HepG2 (cell line): ENCODE measurements around the gene GLDN. TPM values are rescaled to one million over a fixed set of nuclear protein-coding genes. Genes with fewer than 3 reads are reported as not detected.

Experiments used
- ATAC-seq: fragments of 200-7000 bp; cut with Tn5 transposase; 3 replicates; pipeline ENCODE4 v1.9.1; 2020; ENCODE audit warnings: mild to moderate bottlenecking, moderate library complexity
- BruUV-seq: library from RNA; stranded (reverse); fragments of 400-500 nt; replicated peaks from 2 replicates; lab custom pipeline; 2021; lab: Mats Ljungman, UMichigan
- CTCF ChIA-PET: fragments of 300-600 bp; formaldehyde crosslinking; extraction: SDS; loops from one replicate; lab custom pipeline; 2021; ENCODE audit warnings: low total read pairs, inconsistent platforms, low intra/inter-chr PET ratio; lab: Yijun Ruan, JAX
- POLR2A ChIA-PET: fragments of 350-600 bp; sonication (Branson Sonifier 250); formaldehyde crosslinking; loops from one replicate; lab custom pipeline; 2020; ENCODE audit warnings: antibody characterized with exemption, inconsistent platforms; lab: Yijun Ruan, JAX
- DNase-seq: peaks from one replicate; pipeline ENCODE4 v3.0.0-alpha.2; 2015; ENCODE audit warnings: low spot score
- FAIRE-seq: peaks from 3 replicates; lab custom pipeline; 2011; peaks lifted over from hg19 to GRCh38; lab: Jason Lieb, UNC
- H2AFZ ChIP-seq: one replicate; pipeline ENCODE4 v1.6.1; 2011; ENCODE audit warnings: low read length, inconsistent platforms
- H3K27ac ChIP-seq: fragments of 300-600 bp; 3 replicates; pipeline ENCODE4 v1.8.0; 2011; ENCODE audit warnings: mixed run types, mild to moderate bottlenecking, mixed read lengths, low read length, inconsistent platforms; ENCODE audit not compliant: insufficient read depth; ENCODE audit errors: extremely low read length
- H3K27me3 ChIP-seq, 2 experiments: fragments of 200-600 bp in 1 of 2; 2 replicates in 1 of 2; 3 replicates in 1 of 2; pipeline versions ENCODE4 v1.6.0 to v1.8.0; 2011; ENCODE audit warnings: low read length in 2 of 2, mild to moderate bottlenecking in 2 of 2, moderate library complexity in 2 of 2, inconsistent platforms in 1 of 2; ENCODE audit not compliant: insufficient read depth in 2 of 2, control insufficient read depth in 1 of 2
- H3K36me3 ChIP-seq, 2 experiments: fragments of 200-600 bp in 1 of 2; replicated peaks in 1 of 2; 2 replicates in 1 of 2; 3 replicates in 1 of 2; pipeline versions ENCODE4 v1.5.1 to v1.8.0; 2011; ENCODE audit warnings: low read length in 2 of 2, inconsistent platforms in 1 of 2; ENCODE audit not compliant: insufficient read depth in 2 of 2, control insufficient read depth in 1 of 2
- H3K4me1 ChIP-seq: 2 replicates; pipeline ENCODE4 v1.5.1; 2012; ENCODE audit warnings: low read length, inconsistent platforms; ENCODE audit not compliant: insufficient read depth
- H3K4me2 ChIP-seq: 2 replicates; pipeline ENCODE4 v1.6.0; 2011; ENCODE audit warnings: low read depth, low read length, inconsistent platforms
- H3K4me3 ChIP-seq, 3 experiments: fragments of 200-600 bp in 1 of 3; sonication (generic), shearing (Covaris generic) in 1 of 3; replicated peaks in 1 of 3; 2 replicates each; pipeline ENCODE4 v1.5.1; 2011 to 2016; ENCODE audit warnings: low read length in 3 of 3, inconsistent platforms in 2 of 3, low read depth in 2 of 3, mild to moderate bottlenecking in 2 of 3, control low read depth in 1 of 3, mixed read lengths in 1 of 3; ENCODE audit not compliant: insufficient read depth in 1 of 3
- H3K79me2 ChIP-seq: one replicate; pipeline ENCODE4 v1.6.1; 2011; ENCODE audit warnings: low read length, inconsistent platforms; ENCODE audit not compliant: insufficient read depth
- H3K9ac ChIP-seq: 2 replicates; pipeline ENCODE4 v1.6.0; 2011; ENCODE audit warnings: mild to moderate bottlenecking, low read depth, low read length, inconsistent platforms; ENCODE audit not compliant: insufficient read depth
- H3K9me3 ChIP-seq: 2 replicates; pipeline ENCODE4 v1.5.1; 2012; ENCODE audit warnings: mild to moderate bottlenecking, low read length
- H4K20me1 ChIP-seq: 2 replicates; pipeline ENCODE4 v1.6.0; 2011; ENCODE audit warnings: inconsistent platforms, mild to moderate bottlenecking, low read length, moderate library complexity; ENCODE audit not compliant: insufficient read depth
- HBP1 ChIP-seq: IDR thresholded peaks from 2 replicates; pipeline ENCODE4 v1.6.1; 2016; ENCODE audit warnings: low read depth, control low read depth
- KDM1A ChIP-seq: IDR thresholded peaks from 2 replicates; pipeline ENCODE4 v1.6.1; 2016; ENCODE audit warnings: missing compliant biosample characterization
- SRY ChIP-seq: sonication (generic); formaldehyde crosslinking; IDR thresholded peaks from 2 replicates; pipeline ENCODE4 v1.8.0; 2022; ENCODE audit warnings: mild to moderate bottlenecking, missing genetic modification reagents
- TSC22D2 ChIP-seq: sonication (generic); formaldehyde crosslinking; IDR thresholded peaks from 2 replicates; pipeline ENCODE4 v1.5.1; 2020; ENCODE audit warnings: missing genetic modification reagents, mild to moderate bottlenecking, borderline replicate concordance
- ZKSCAN1 ChIP-seq: fragments of 150-350 bp; IDR thresholded peaks from 2 replicates; pipeline ENCODE4 v1.6.1; 2014; ENCODE audit warnings: low read length
- ZNF660 ChIP-seq: sonication (generic); formaldehyde crosslinking; IDR thresholded peaks from 2 replicates; pipeline ENCODE4 v1.5.1; 2020; ENCODE audit warnings: mild to moderate bottlenecking, low read depth, missing genetic modification reagents, borderline replicate concordance
- ZNF816 ChIP-seq: sonication (generic); formaldehyde crosslinking; IDR thresholded peaks from 2 replicates; pipeline ENCODE4 v1.8.0; 2022; ENCODE audit warnings: missing genetic modification reagents, mild to moderate bottlenecking, borderline replicate concordance
- ZNF883 ChIP-seq: sonication (generic); formaldehyde crosslinking; IDR thresholded peaks from 2 replicates; pipeline ENCODE4 v1.5.1; 2020; ENCODE audit warnings: mild to moderate bottlenecking, missing genetic modification reagents; ENCODE audit errors: not compliant biosample characterization
- ZSCAN12 ChIP-seq: sonication (generic); formaldehyde crosslinking; IDR thresholded peaks from 2 replicates; pipeline ENCODE4 v1.9.0; 2021; ENCODE audit warnings: mild to moderate bottlenecking, missing genetic modification reagents
- WGBS: methylation state at CpG from one replicate; pipeline ENCODE4 v1.1.6; 2017; ENCODE audit warnings: low lambda C conversion rate; 5-methylcytosine and 5-hydroxymethylcytosine counted together
- in situ Hi-C: cut with HindIII; loops from 2 replicates; pipeline ENCODE4 v1.10.0; 2017; ENCODE audit warnings: low pct_unique_long_range_greater_than_20kb; ENCODE audit not compliant: extremely low pct_ligation_motif_present
- intact Hi-C: fragments of 100-400 bp; cut with micrococcal nuclease; formaldehyde crosslinking; loops from one replicate; pipeline ENCODE4 v1.10.0; 2022; ENCODE audit not compliant: unreplicated experiment
- polyA plus RNA-seq, 8 experiments: library from polyadenylated mRNA; depleted of rRNA in 3 of 8; stranded (reverse) in 7 of 8; unstranded in 1 of 8; fragments of >200 nt; fragmentation: Illumina TruSeq in 4 of 8; extraction: Trizol in 4 of 8; gene quantifications; 2 replicates each; pipeline versions ENCODE4 v1.2.1 to v1.2.3, GENCODE V29; 2011 to 2016; ENCODE audit warnings: low read depth in 4 of 8, missing spikeins in 1 of 8, mixed read lengths in 1 of 8; ENCODE audit not compliant: insufficient read depth in 1 of 8
- total RNA-seq, 5 experiments: library from RNA; depleted of rRNA; stranded (reverse); fragments of >200 nt; fragmentation: Illumina TruSeq; extraction: Trizol; gene quantifications; 2 replicates each; pipeline ENCODE4 v1.2.3, GENCODE V29; 2016; ENCODE audit warnings: low read depth in 1 of 5
- TF ChIP-seq, protein P1 (sequence below): sonication (generic); formaldehyde crosslinking; IDR thresholded peaks from 2 replicates; pipeline ENCODE4 v1.8.0; 2022; ENCODE audit warnings: mild to moderate bottlenecking, missing genetic modification reagents, borderline replicate concordance
- TF ChIP-seq, protein P2 (sequence below): IDR thresholded peaks from 2 replicates; pipeline ENCODE4 v1.6.1; 2016
- TF ChIP-seq, protein P3 (sequence below): sonication (generic); formaldehyde crosslinking; IDR thresholded peaks from 2 replicates; pipeline ENCODE4 v1.8.1; 2023; ENCODE audit warnings: mild to moderate bottlenecking, inconsistent platforms, moderate library complexity, missing genetic modification reagents, borderline replicate concordance
- TF ChIP-seq, protein P4 (sequence below): fragments of 450-650 bp; IDR thresholded peaks from 2 replicates; pipeline ENCODE4 v1.6.1; 2017

The GLDN gene
- total and polyA plus RNA-seq, 2 of the 13 experiments (the other 11 are each of a cell fraction or from before 2014, with no cell fraction given), result 0.86 to 1.0 TPM

DNA sequence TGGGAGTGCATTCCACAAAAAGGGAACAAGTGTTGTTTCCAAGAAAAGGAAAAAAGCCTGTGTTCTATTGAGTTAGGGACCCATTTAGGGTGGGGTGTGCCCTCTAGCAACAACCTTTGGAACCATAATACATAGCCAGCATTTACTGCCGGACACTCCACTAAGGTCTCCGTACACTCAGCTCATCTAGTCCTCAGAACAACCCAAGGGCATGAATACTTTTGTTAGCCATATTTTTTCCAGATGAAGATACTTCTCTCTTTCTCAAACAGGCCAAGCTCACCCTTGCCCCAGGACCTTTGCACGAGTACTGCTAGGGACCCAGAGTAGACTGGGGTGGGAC is 46.2 kb downstream of the GLDN start:
- no peaks in the 10 kb centered on the region for H4K20me1 ChIP-seq
- POLR2A ChIA-PET, result no interaction called here
- no peaks in the 10 kb centered on the region for H3K9me3 ChIP-seq
- no peaks in the 10 kb centered on the region for H3K4me1 ChIP-seq
- TF ChIP-seq ZKSCAN1 (no peak), ZSCAN12 (CRISPR knock-in tag) (no peak)
- TF ChIP-seq, all 625 proteins: peak for 0
- H3K79me2 ChIP-seq, result no peaks in the 10 kb centered on the region
- no peak overlapping the region for H3K27ac ChIP-seq
- H3K9ac ChIP-seq, result no peak overlapping the region
- CTCF ChIA-PET, result no interaction called here
- DNase-seq, result no peak
- intact Hi-C loops, result no loop called here
- WGBS, result 30% methylated on average over 3 of the region's 3 CpGs
- H3K27me3 ChIP-seq, result peaks cover 0 to 8% of the 10 kb centered on the region in 2 experiments; a peak in 2 of 5 replicates
- in situ Hi-C loops, result no loop called here
- no peak for FAIRE-seq
- no peak overlapping the region for H2AFZ ChIP-seq
- no peak overlapping the region for H3K4me3 ChIP-seq
- no peak overlapping the region for H3K4me2 ChIP-seq
- no TSS peak for BruUV-seq
- ATAC-seq, result no peak
- H3K36me3 ChIP-seq, result no peaks in the 10 kb centered on the region

GRCh38 chr15:51388726-51389125 is 47.3 kb downstream of the GLDN start:
- BruUV-seq, result no TSS peak
- Histone ChIP-seq H3K4me3 (no peak overlapping the region), H3K36me3 (no peaks in the 10 kb centered on the region), H3K27ac (no peak overlapping the region), H3K4me2 (no peak overlapping the region), H3K9ac (no peak overlapping the region), H2AFZ (no peak overlapping the region), H3K27me3 (peaks cover 0 to 8% of the 10 kb centered on the region in 2 experiments; a peak in 2 of 5 replicates), H4K20me1 (no peaks in the 10 kb centered on the region), H3K79me2 (no peaks in the 10 kb centered on the region), H3K4me1 (no peaks in the 10 kb centered on the region), H3K9me3 (no peaks in the 10 kb centered on the region)
- intact Hi-C loops, result no loop called here
- ATAC-seq (no peak), FAIRE-seq (no peak), DNase-seq (no peak)
- WGBS, result 62% methylated on average over 7 of the region's 7 CpGs
- in situ Hi-C loops, result no loop called here
- ChIA-PET CTCF (no interaction called here), POLR2A (no interaction called here)
- TF ChIP-seq HBP1 (CRISPR knock-in tag), result no peak
- TF ChIP-seq, protein P1, sequence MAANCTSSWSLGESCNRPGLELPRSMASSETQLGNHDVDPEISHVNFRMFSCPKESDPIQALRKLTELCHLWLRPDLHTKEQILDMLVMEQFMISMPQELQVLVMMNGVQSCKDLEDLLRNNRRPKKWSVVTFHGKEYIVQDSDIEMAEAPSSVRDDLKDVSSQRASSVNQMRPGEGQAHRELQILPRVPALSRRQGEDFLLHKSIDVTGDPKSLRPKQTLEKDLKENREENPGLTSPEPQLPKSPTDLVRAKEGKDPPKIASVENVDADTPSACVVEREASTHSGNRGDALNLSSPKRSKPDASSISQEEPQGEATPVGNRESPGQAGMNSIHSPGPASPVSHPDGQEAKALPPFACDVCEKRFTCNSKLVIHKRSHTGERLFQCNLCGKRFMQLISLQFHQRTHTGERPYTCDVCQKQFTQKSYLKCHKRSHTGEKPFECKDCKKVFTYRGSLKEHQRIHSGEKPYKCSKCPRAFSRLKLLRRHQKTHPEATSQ (CRISPR knock-in tag), result no peak
- TF ChIP-seq, protein P2, sequence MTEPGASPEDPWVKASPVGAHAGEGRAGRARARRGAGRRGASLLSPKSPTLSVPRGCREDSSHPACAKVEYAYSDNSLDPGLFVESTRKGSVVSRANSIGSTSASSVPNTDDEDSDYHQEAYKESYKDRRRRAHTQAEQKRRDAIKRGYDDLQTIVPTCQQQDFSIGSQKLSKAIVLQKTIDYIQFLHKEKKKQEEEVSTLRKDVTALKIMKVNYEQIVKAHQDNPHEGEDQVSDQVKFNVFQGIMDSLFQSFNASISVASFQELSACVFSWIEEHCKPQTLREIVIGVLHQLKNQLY, result no peak
- TF ChIP-seq ZNF660 (CRISPR knock-in tag), result no peak
- TF ChIP-seq SRY (CRISPR knock-in tag), result no peak
- TF ChIP-seq ZNF883 (CRISPR knock-in tag), result no peak
- TF ChIP-seq, protein P3, sequence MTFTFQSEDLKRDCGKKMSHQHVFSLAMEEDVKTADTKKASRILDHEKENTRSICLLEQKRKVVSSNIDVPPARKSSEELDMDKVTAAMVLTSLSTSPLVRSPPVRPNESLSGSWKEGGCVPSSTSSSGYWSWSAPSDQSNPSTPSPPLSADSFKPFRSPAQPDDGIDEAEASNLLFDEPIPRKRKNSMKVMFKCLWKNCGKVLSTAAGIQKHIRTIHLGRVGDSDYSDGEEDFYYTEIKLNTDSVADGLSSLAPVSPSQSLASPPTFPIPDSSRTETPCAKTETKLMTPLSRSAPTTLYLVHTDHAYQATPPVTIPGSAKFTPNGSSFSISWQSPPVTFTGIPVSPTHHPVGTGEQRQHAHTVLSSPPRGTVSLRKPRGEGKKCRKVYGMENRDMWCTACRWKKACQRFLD (CRISPR knock-in tag), result no peak
- TF ChIP-seq, protein P4, sequence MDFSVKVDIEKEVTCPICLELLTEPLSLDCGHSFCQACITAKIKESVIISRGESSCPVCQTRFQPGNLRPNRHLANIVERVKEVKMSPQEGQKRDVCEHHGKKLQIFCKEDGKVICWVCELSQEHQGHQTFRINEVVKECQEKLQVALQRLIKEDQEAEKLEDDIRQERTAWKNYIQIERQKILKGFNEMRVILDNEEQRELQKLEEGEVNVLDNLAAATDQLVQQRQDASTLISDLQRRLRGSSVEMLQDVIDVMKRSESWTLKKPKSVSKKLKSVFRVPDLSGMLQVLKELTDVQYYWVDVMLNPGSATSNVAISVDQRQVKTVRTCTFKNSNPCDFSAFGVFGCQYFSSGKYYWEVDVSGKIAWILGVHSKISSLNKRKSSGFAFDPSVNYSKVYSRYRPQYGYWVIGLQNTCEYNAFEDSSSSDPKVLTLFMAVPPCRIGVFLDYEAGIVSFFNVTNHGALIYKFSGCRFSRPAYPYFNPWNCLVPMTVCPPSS, result no peak
- no peak for TF ChIP-seq KDM1A
- no peak for TF ChIP-seq TSC22D2 (CRISPR knock-in tag)
- TF ChIP-seq ZNF816 (CRISPR knock-in tag), result no peak
